Thyroid gland (tissue), 4 donors: ENCODE results near the gene BANP. TPM values are rescaled to one million over a fixed set of nuclear protein-coding genes. Genes with fewer than 3 reads are reported as not detected.
"Not testable (repeated sequence)": the region's sequence is repeated elsewhere in the genome, so short reads cannot be mapped to it uniquely, and the experiment has no call there.

Experiments
- DNase-seq, 2 donors: peaks; one replicate each; pipeline ENCODE4 v3.0.0-alpha.2; 2019
- H3K27ac ChIP-seq, 3 donors: fragments of 200-600 bp; sonication (generic); 1 replicate in 2 of 3; 2 replicates in 1 of 3; pipeline ENCODE4 v1.5.1; 2016 to 2019; ENCODE audit warnings: mild to moderate bottlenecking in 1 of 3, moderate library complexity in 1 of 3
- H3K27me3 ChIP-seq: fragments of 200-600 bp; sonication (generic); one replicate; pipeline ENCODE4 v1.5.1; 2019
- H3K36me3 ChIP-seq, 2 donors: fragments of 200-600 bp; sonication (generic); one replicate each; pipeline ENCODE4 v1.5.1; 2016 to 2019
- H3K4me1 ChIP-seq, 2 donors: fragments of 200-600 bp; sonication (generic); one replicate each; pipeline ENCODE4 v1.5.1; 2017 to 2019
- H3K4me3 ChIP-seq, 3 donors: fragments of 200-600 bp; sonication (generic); replicated peaks in 1 of 3; 1 replicate in 2 of 3; 2 replicates in 1 of 3; pipeline ENCODE4 v1.5.1; 2016; ENCODE audit warnings: mild to moderate bottlenecking in 1 of 3
- H3K9me3 ChIP-seq: fragments of 200-600 bp; sonication (generic); one replicate; pipeline ENCODE4 v1.5.1; 2017
- WGBS, 2 donors: methylation state at CpG; one replicate each; pipeline ENCODE4 v1.1.5; 2017; 5-methylcytosine and 5-hydroxymethylcytosine counted together
- intact Hi-C: fragments of 100-400 bp; cut with DNase I; formaldehyde crosslinking; loops from one replicate; pipeline ENCODE4 v1.15.1; 2023
- total RNA-seq, 4 donors: library from RNA; depleted of rRNA; stranded (reverse); fragments of >200 nt; gene quantifications; one replicate each; pipeline ENCODE4 v1.2.3, GENCODE V29; 2016

The BANP gene
- total RNA-seq, 4 donors from 2014 or later: 22.8 to 42.7 (median 29.8) TPM

GRCh38 chr16:88089632-88090376, 138.6 kb downstream of the BANP start:
- peak in 1 of 2 donors; percentile 8 for DNase-seq
- H3K4me1 ChIP-seq, intact Hi-C loops, H3K27ac ChIP-seq, H3K27me3 ChIP-seq, H3K9me3 ChIP-seq, H3K36me3 ChIP-seq, H3K4me3 ChIP-seq: not testable (repeated sequence)
- 66 to 70% methylated on average over 16 to 19 of the region's 23 CpGs for WGBS, 2 donors

- H3K36me3 ChIP-seq, H3K4me1 ChIP-seq, H3K27ac ChIP-seq, H3K4me3 ChIP-seq, DNase-seq, H3K9me3 ChIP-seq, intact Hi-C loops, H3K27me3 ChIP-seq: not testable (repeated sequence)
- 80 to 88% methylated on average over 7 to 16 of the region's 38 CpGs for WGBS, 2 donors
Measured at GRCh38 chr16:88090377-88091175, 139.3 kb downstream of the BANP start.

- H3K9me3 ChIP-seq, H3K36me3 ChIP-seq, intact Hi-C loops, DNase-seq, H3K4me3 ChIP-seq, H3K27ac ChIP-seq, H3K27me3 ChIP-seq, H3K4me1 ChIP-seq: not testable (repeated sequence)
- 67 to 89% methylated on average over 3 to 5 of the region's 35 CpGs for whole genome bisulfite sequencing, 2 donors
Measured at GRCh38 chr16:88091221-88091971, 140.2 kb downstream of the BANP start.

- H3K4me3 ChIP-seq, H3K27me3 ChIP-seq, H3K27ac ChIP-seq, H3K4me1 ChIP-seq, H3K36me3 ChIP-seq, DNase-seq, H3K9me3 ChIP-seq, intact Hi-C loops: not testable (repeated sequence)
- WGBS, 2 donors: 20 to 60% methylated on average over 2 of the region's 9 CpGs
Measured at GRCh38 chr16:88091972-88092302, 140.7 kb downstream of the BANP start.

- H3K27ac ChIP-seq, H3K27me3 ChIP-seq, intact Hi-C loops, H3K9me3 ChIP-seq, H3K4me3 ChIP-seq, H3K36me3 ChIP-seq, H3K4me1 ChIP-seq, DNase-seq: not testable (repeated sequence)
- 73 to 75% methylated on average over 3 to 4 of the region's 34 CpGs for WGBS, 2 donors
Measured at GRCh38 chr16:88092791-88093555, 141.7 kb downstream of the BANP start.

- H3K36me3 ChIP-seq, H3K9me3 ChIP-seq, intact Hi-C loops, H3K27ac ChIP-seq, H3K27me3 ChIP-seq, DNase-seq, H3K4me3 ChIP-seq, H3K4me1 ChIP-seq: not testable (repeated sequence)
- 34 to 46% methylated on average over 14 to 21 of the region's 25 CpGs for WGBS, 2 donors
Measured at GRCh38 chr16:88093556-88094252, 142.5 kb downstream of the BANP start.

- H3K27me3 ChIP-seq, DNase-seq, H3K36me3 ChIP-seq, H3K27ac ChIP-seq, H3K4me1 ChIP-seq, H3K9me3 ChIP-seq, H3K4me3 ChIP-seq, intact Hi-C loops: not testable (repeated sequence)
- WGBS, 2 donors: 55 to 82% methylated on average over 15 to 17 of the region's 17 CpGs
Measured at GRCh38 chr16:88094253-88094575, 143.0 kb downstream of the BANP start.

GRCh38 chr16:88094900-88095299, 143.7 kb downstream of the BANP start:
- H3K36me3 ChIP-seq, intact Hi-C loops, H3K9me3 ChIP-seq, H3K4me3 ChIP-seq, DNase-seq, H3K27ac ChIP-seq, H3K27me3 ChIP-seq, H3K4me1 ChIP-seq: not testable (repeated sequence)
- WGBS, 2 donors: 87 to 93% methylated on average over 3 of the region's 3 CpGs

GRCh38 chr16:88096659-88097058, 145.4 kb downstream of the BANP start:
- H3K36me3 ChIP-seq, intact Hi-C loops, H3K27ac ChIP-seq, DNase-seq, H3K9me3 ChIP-seq, H3K27me3 ChIP-seq, H3K4me1 ChIP-seq, H3K4me3 ChIP-seq: not testable (repeated sequence)
- 94 to 100% methylated on average over 1 to 2 of the region's 2 CpGs for WGBS, 2 donors

- 86 to 93% methylated on average over 22 to 25 of the region's 25 CpGs for WGBS, 2 donors
Measured at GRCh38 chr16:88098731-88099562, 147.7 kb downstream of the BANP start.

More at GRCh38 chr16:88098731-88099562, 147.7 kb downstream of the BANP start:
- H3K9me3 ChIP-seq, H3K4me3 ChIP-seq, H3K4me1 ChIP-seq, intact Hi-C loops, H3K27ac ChIP-seq, H3K36me3 ChIP-seq, H3K27me3 ChIP-seq, DNase-seq: not testable (repeated sequence)
